ENCODE measurements around the gene OARD1. TPM values are rescaled to one million over a fixed set of nuclear protein-coding genes. Genes with fewer than 3 reads are reported as not detected.
"Not testable (repeated sequence)": the region's sequence is repeated elsewhere in the genome, so short reads cannot be mapped to it uniquely, and the experiment has no call there.

The OARD1 gene
- 6.7 and 7.6 TPM in 2 replicates for total RNA-seq

- DNase-seq (ENCODE audit: low read depth in 2 of 2): peak; percentile 99 to 100
These were observed at the start of gene OARD1 for GRCh38 chr6:41071923-41072835. OARD1 (minus strand) TSS chr6:41072356; CDS start chr6:41071634, 722 bp downstream.

- DNase-seq (ENCODE audit: low read depth in 2 of 2): no peak
These were observed 47.9 kb upstream of the OARD1 start for GRCh38 chr6:41120058-41120457.

GRCh38 chr6:41119508-41119907 lies 47.4 kb upstream of the OARD1 start:
- DNase-seq (ENCODE audit: low read depth in 2 of 2): no peak

GRCh38 chr6:41115027-41115426 lies 42.9 kb upstream of the OARD1 start:
- not testable (repeated sequence) for DNase-seq (ENCODE audit: low read depth in 2 of 2)

GRCh38 chr6:41111017-41111416 lies 38.9 kb upstream of the OARD1 start:
- no peak for DNase-seq (ENCODE audit: low read depth in 2 of 2)

- no peak for DNase-seq (ENCODE audit: low read depth in 2 of 2)
These were observed 31.7 kb upstream of the OARD1 start for GRCh38 chr6:41103847-41104246.

- no peak for DNase-seq (ENCODE audit: low read depth in 2 of 2)
These were observed 28.7 kb upstream of the OARD1 start for GRCh38 chr6:41100871-41101287.

GRCh38 chr6:41098366-41098765 lies 26.2 kb upstream of the OARD1 start:
- DNase-seq (ENCODE audit: low read depth in 2 of 2): peak in 1 of 2 donors; percentile 62

- DNase-seq (ENCODE audit: low read depth in 2 of 2): peak in 1 of 2 donors; percentile 76
These were observed 25.4 kb upstream of the OARD1 start for GRCh38 chr6:41097467-41098090.

- no peak for DNase-seq (ENCODE audit: low read depth in 2 of 2)
These were observed 21.6 kb upstream of the OARD1 start for GRCh38 chr6:41093729-41094128.

GRCh38 chr6:41092421-41093140 lies 20.4 kb upstream of the OARD1 start:
- peak in 1 of 2 donors; percentile 53 for DNase-seq (ENCODE audit: low read depth in 2 of 2)

- no peak for DNase-seq (ENCODE audit: low read depth in 2 of 2)
These were observed 18.9 kb upstream of the OARD1 start for GRCh38 chr6:41090841-41091761.

- DNase-seq (ENCODE audit: low read depth in 2 of 2): no peak
These were observed 16.3 kb upstream of the OARD1 start for GRCh38 chr6:41088451-41088850.

GRCh38 chr6:41085182-41085581 lies 13.0 kb upstream of the OARD1 start:
- no peak for DNase-seq (ENCODE audit: low read depth in 2 of 2)

GRCh38 chr6:41083072-41083471 lies 10.9 kb upstream of the OARD1 start:
- DNase-seq (ENCODE audit: low read depth in 2 of 2): no peak

- DNase-seq (ENCODE audit: low read depth in 2 of 2): no peak
These were observed 8.5 kb upstream of the OARD1 start for GRCh38 chr6:41080621-41081020.

GRCh38 chr6:41079080-41079479 lies 6.9 kb upstream of the OARD1 start:
- no peak for DNase-seq (ENCODE audit: low read depth in 2 of 2)

- no peak for DNase-seq (ENCODE audit: low read depth in 2 of 2)
These were observed 5.9 kb upstream of the OARD1 start for GRCh38 chr6:41078101-41078500.

- no peak for DNase-seq (ENCODE audit: low read depth in 2 of 2)
These were observed 5.4 kb upstream of the OARD1 start for GRCh38 chr6:41077536-41077935.

GRCh38 chr6:41075651-41076626 lies 3.8 kb upstream of the OARD1 start:
- no peak for DNase-seq (ENCODE audit: low read depth in 2 of 2)

Measured in dermis microvascular lymphatic vessel endothelial cell (primary cell).